HG03139 (cell line): ENCODE data around the gene AP1M1.
A peak's percentile ranks its signal among the peaks of the same experiment; 100 is the strongest.
"Not testable (repeated sequence)": the region's sequence is repeated elsewhere in the genome, so short reads cannot be mapped to it uniquely, and the experiment has no call there.

Experiments
- ATAC-seq: cut with Tn5 transposase; IDR thresholded peaks from one replicate; pipeline ENCODE4 v1.9.1; 2021; ENCODE audit not compliant: unreplicated experiment

AP1M1 gene

DNA sequence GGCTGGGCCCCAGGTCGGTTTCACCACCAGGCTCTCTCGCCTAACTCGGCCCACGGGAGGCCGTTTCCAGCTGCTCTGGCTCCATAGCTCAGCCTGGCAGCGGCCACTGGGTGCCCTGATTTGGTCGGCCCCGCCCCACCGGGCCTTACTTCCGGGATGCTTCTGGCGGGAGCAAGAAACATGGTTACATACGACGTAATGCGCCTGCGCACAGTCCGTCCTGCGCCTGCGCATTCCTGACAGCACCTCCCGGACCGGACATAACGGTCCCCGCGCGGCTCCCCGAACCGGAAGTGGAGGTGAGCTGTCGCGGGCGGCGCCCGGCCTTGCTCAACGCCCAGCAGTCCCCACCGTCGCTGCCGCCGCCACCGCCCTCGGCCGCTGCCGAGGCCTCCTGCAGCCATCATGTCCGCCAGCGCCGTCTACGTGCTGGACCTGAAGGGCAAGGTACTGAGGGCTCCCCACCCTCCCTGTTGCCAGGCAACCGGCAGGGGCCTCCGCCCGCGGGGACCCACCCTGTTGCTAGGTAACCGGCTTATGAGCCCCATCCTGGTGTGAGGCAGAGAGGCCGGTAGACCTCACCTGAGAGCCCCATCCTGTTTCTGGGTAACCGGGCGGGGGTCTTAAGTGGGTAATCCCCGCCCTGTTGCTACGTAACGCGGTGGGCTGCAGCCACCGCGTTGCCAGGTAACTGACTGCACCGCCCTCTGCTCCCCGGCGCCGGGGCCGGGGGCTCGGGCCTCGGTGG lies at the start of gene AP1M1:
Gene AP1M1 (plus strand): TSS at position 290 of the 748 bp plus-strand sequence. CDS start 116 bp downstream, at position 406.
- peak; percentile 84 for ATAC-seq

DNA sequence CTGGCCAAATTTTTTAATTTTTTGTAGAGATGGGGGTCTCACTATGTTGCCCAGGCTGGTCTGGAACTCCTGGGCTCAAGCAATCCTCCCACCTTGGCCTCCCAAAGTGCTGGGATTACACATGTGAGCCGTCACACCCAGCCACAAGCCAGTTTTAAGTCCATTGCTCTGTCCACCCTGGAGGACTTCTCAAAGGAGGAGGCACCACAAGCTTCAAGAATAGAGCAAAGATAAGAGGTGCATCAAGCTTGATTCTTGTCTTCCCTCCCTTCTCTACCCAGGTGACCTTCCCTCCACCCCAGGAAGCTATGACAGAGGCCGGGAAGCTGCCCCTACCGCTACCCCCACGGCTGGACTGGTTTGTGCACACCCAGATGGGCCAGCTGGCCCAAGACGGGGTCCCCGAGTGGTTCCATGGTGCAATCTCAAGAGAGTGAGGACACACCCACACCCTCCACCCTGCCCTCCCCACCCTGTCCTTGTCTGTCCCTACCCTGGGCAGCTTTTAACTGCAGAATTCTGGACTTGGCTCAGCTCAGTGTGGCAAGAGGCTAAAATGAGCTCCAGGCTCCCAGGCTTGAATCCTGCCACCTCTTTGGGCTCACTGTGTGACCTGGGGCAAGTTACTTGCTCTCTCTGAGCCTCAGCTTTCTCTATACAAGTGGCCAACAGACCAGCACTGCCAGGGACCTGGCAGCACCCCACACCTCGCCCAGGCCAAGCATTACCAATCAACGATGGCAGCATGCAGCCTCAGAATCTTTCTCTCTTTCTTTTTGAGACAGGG lies 49.1 kb upstream of the AP1M1 start:
- no peak for ATAC-seq

DNA sequence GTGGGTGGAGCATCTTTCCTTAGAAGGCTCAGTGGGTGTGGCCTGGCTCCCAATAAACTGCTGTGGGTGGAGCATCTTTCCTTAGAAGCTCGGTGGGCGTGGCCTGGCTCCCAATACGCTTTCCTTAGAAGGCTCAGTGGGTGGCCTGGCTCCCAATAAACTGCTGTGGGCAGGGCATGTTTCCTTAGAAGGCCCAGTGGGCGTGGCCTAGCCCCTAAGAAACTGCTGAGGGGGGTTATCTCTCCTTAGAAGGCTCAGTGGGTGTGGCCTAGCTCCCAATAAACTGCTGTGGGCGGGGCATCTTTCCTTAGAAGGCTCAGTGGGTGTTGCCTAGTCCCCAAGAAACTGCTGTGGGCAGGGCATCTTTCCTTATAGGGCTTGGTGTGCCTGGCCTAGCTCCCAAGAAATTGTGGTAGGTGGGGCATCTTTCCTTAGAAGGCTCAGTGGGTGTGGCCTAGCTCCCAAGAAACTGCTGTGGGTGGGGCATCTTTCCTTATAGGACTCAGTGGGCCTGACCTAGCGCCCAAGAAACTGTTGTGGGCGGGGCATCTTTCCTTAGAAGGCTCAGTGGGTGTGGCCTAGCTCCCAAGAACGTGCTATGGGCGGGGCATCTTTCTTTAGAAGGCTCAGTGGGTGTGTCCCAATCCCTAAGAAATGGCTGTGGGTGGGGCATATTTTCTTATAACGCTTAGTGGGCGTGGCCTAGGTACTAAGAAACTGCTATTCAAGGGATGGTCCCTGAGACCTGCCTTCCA lies 44.0 kb upstream of the AP1M1 start:
- ATAC-seq = no peak

DNA sequence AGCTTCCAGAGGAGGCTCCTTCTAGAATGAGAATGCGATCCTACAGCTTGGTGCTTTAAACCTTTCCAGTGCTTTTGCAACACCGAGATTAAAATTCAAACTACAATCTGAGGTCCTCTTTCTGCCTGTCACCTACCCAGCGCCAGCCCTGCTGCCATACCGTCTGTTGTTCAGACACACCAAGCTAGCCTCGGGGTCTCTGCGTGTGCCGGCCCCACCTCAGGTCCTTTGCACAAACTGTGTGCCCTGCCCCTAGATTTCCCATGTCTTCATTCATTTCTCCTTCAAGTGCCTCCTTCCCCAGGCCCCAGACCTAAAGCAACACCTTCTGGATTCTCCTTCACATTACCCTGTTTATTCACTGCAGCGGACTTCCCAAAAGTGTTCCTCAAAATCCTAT lies 43.2 kb upstream of the AP1M1 start:
- no peak for ATAC-seq

DNA sequence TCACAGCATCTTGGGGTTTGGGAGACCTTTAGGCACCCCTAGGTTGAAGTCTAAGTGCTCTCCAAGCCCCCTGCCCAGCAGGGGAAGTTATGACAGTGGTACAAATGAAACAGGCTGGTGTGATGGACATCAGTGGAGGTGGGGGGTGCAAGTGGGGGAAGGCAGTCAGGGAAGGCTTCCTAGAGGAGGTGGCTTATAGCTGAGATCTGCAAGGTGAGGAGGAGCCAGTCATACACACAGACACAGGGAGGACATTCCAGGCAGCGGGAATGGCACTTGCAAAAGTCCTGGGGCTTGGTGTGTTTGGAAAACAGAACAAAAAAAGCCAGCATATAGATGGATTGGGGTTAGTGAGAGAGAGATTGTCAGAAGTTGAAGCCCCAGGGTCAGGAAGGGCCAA lies 42.6 kb upstream of the AP1M1 start:
- no peak for ATAC-seq

DNA sequence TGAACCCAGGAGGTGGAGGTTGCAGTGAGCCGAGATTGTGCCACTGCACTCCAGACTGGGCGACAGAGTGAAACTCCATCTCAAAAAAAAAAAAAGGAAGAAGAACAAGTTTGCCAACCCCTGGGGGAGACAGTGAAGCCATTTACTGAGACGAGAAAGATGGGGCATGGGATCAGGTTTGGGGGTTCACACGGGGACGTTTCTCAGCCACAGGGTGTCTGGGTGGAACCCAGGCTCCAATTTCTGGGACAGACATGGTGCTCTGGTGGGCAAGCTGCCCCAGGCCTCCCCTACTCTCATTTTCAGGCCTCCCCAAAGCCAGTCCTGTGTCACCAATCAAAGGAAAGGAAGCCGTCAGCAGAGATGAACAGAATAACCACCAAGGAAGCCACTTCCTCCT lies 40.8 kb upstream of the AP1M1 start:
- no peak for ATAC-seq

DNA sequence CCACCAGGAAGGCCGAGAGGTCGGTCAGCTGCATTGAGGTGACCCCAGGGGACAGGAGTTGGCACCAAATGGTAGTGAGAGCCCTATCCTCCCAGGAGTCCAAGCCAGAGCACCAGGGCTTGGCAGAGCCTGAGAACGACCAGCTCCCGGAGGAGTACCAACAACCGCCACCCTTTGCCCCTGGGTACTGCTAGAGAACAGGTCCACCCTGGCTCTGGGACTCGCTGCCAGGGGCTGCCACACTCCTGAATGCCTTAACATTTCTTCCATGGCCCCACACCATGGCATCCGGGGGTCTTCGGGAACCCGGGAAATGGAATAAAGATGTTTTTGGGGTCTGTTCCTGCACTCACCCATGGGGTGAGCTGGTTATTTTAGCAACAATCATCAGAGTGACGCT lies 40.1 kb upstream of the AP1M1 start:
- ATAC-seq = no peak

DNA sequence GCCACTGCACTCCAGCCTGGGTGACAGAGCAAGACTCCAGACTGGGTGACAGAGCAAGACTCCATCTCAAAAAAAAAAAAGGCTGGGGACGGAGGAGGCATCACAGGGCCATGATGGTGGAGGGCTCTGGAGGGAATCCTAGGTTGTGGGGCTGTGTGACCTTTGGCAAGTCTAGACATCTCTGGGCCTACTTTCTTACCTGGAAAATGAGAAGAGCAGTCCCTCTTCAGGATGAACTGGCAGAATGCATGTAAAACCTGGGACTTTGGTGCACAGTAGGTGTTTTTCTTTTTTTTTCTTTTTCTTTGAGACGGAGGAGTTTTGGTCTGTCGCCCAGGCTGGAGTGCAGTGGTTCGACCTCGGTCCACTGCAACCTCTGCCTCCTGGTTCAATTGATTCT lies 38.1 kb upstream of the AP1M1 start:
- ATAC-seq = no peak

DNA sequence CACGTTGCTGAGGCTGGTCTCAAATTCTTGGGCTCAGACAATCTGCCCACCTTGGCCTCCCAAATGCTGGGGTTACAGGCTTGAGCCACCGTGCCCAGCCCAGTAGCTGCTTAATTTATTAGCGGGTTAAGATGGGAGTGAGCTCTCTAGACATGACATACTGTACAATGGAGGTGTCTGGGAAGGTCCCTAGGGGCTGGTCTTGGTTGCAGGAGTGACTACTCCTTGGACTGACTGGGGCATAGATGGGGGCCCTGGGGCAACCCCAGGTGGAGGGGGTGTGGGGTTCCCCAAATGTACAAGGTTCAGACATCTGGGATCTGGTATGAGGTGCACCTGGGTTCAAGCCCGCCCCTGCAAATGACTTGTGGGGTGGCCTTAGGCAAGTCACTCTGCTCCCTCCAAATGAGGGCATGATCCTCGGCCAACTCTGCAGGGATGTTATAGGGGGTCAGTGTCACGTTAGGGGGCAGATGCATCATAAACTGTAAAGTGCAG lies 37.2 kb upstream of the AP1M1 start:
- no peak for ATAC-seq

DNA sequence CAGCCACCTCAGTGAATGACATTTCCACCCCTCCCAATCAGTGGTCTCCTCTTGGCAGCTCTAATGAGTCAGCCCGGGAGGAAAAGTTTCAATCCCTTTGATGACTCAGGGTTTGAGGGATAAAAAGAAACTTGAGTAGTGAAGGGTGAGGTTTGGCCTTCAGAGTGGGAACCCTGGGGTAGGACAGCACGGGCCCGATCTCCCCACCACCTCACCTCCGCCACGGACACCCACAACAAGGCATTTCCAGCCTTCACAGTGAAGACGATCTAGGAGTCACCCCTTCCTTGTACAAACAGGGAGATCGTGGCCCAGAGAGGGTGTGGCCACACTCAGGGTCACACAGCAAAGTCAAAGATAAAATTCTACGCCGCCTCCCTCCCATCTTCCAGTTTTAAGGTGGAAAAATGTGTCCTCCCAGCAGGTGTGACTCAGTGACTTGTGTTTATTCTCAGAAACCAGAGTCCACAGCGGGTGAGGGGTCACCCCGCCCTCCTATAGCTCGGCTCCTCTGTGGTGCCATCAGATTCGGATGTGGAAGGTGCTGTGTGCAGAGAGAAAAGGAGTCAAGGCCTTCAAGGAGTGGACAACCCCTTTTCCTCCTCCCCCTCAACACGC lies 36.7 kb upstream of the AP1M1 start:
- no peak for ATAC-seq

DNA sequence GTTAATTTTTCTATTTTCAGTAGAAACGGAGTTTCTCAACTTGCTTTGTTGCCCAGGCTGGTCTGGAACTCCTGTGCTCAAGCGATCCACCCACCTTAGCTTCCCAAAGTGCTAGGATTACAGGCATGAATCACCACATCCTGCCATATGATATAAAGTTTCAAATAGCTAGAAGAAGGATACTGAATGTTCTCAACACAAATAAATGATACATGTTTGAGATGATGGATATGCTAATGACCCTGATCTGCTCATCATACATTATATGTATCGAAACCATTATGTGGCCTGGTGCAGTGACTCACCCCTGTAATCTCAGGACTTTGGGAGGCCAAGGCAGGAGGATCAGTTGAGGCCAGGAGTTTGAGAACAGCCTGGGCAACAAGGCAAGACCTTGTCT lies 35.9 kb upstream of the AP1M1 start:
- no peak for ATAC-seq

DNA sequence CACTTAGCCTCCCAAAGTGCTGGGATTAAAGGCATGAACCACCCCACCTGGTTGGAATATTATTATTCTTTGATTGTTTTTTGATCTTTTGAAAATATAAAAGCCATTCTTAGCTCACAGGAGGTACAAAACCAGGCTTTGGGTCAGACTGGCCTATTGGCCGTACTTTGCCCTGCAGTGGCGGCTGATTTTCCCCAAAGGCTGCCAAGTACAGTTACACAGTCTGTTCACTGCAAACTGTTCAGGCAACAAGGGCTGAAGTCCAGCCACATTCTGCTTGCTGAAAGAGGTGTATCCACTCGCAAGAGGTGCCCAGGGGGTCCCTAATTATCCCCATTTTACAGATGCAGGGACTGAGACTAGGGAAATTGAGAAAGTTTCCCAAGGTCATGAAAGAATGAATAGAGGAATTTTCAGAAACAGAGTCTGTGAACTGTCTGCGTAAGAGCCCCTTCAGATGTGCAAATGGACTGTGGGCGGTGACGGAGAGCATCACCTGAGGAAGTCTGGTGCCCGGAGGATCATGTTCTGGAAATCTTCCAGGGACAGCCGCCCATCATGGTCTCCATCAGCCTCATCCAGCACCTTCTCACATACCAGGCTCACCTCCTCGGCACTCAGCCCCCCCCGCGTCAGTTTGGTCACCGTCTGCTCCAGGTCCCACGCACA lies 33.4 kb upstream of the AP1M1 start:
- no peak for ATAC-seq

DNA sequence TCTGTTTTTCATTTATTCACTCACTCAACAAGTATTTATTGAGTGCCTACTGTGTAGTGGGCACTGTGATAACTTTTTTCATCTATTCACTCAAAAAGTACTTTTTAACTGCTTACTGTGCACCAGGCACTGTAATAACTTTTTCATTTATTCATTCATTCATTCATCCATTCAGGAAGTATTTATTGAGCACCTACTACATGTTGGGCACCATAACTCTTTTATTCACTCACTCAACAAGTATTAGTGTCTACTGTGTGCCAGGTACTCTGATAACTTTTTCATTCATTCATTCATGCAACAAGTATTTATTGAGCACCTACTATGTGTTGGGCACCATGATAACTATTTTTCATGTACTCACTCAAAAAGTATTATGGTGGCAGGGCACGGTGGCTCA lies 31.3 kb upstream of the AP1M1 start:
- ATAC-seq = no peak

DNA sequence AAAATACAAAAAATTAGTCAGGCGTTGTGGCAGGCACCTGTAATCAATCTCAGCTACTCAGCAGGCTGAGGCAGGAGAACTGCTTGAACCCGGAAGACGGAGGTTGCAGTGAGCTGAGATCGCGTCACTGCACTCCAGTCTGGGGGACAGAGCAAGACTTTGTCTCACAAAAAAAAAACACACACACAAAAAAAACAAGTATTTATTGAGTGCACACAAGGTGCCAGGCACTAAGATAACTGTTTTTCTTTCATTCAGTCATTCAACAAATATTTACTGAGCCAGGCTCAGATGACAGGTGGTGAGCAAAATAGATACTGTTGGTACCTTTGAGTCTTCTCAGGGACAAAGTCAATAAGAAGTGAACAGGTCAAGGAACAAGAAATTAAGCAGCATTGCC lies 30.7 kb upstream of the AP1M1 start:
- no peak for ATAC-seq

DNA sequence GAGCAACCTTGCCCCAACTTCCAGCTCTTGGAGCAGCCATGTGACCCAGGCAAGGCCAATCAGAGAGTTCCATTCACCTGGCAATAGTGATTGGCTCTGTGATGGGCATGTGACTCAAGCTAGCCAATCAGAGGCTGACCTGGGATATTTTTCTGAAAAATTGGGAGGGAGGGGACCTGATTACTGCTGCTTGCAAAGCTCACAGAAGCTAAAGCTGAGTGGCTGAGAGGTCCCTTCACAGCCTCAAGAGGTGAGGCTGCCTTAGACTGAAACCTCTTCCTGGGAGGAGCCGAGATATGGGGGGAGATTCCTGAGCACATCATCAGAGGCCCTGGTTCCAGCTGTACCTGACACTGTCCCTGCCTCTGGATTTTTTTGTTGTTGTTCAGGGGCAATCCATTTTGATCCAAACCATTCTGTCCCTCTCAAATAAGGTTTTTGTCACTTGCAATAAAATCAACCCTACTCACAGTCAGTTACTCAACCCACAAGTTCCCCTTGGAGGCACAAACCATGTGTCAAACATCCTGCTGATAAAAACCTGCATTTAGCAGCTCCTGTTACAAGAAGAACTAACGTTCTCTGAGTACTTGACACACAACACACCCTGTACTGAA lies 29.1 kb upstream of the AP1M1 start:
- ATAC-seq = no peak

DNA sequence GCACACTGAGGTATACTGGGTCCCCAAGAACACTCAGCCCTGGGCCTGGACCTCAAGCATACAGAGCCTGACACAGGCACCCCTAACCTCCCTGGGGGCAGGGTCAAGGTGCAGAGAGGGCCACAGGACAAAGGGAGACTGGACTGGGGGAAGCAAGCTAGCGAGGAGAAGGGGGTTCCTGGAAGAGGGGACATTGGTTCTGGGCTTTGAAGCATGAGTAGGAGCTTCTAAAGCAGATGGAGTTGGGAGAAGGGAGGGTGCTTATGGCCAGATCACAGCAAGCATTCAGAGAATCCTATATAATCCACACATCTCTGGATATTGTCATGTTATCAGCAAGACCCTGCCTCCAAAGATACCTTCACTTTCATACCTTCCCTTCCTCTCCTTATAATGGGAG lies 27.6 kb upstream of the AP1M1 start:
- no peak for ATAC-seq

DNA sequence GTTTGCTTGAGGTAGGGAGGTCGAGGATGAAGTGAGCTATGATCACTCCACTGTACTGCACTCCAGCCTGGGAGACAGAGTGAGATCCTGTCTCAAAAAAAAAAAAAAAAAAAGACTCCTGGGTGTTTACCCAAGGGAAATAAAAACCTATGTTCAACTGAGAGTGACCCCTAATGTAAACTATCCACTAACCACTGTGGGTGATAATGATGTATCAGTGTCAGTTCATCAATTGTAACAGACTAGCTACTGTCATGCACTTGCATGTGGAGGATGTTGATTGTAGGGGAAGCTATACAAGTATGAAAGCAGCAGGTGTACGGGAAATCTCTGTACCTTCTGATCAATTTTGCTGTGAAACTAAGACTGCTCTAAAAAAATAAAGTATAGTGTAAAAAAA lies 21.8 kb upstream of the AP1M1 start:
- no peak for ATAC-seq

DNA sequence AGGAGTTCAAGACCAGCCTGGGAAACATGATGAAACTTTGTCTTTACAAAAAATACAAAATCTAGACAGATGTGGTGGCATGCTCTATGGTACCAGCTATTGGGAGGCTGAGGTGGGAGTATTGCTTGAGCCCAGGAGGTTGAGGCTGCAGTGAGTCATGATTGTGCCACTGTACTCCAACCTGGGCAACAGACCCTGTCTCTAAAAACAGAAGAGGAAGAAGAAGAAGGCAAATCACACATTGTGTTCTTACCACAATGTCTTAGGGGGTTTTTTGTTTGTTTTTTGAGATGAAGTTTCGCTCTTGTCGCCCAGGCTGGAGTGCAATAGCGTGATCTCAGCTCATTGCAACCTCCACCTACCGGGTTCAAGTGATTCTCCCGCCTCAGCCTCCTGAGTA lies 18.8 kb upstream of the AP1M1 start:
- ATAC-seq = not testable (repeated sequence)

DNA sequence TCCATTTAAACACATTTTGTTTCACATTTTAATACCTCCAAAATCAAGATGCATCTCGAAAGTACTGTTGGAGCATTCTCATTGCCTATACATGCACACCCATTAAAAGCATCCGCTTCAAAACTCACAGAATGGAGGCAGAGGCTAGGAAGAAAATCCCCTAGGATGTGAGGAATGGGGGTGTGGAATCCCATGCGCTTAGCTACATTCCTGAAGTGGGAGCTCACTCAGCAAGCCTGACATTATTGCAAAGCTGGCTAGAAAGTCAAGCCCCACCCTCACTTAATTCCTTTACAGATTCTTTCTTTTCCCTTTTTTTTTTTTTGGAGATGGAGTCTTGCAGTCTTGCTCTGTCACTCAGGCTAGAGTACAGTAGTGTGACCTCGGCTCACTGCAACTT lies 17.1 kb upstream of the AP1M1 start:
- no peak for ATAC-seq

DNA sequence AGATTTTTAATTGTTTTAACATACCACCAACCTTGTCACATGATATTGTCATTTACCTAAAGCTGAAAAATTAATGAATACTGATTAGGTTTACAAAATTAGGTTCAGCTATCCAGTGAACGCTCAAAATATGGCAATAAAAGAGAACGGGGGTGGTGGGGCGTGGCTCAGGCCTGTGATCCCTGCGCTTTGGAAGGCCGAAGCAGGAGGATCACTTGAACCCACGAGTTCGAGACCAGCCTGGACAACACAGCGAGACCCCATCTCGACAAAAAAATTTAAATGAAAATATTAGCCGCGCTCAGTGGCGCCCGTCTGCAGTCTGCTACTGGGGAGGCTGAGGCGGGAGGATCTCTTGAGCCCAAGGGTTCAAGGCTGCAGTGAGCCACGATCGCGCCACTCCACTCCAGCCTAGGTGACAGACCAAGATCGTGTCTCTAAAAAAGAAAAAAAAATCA lies 13.0 kb upstream of the AP1M1 start:
- ATAC-seq = no peak
